Neuron (in vitro differentiated cells): Measurements from ENCODE around the gene CIB4.

Experiments
- H2AFZ ChIP-seq: one replicate; pipeline ENCODE4 v1.6.1; 2013; ENCODE audit warnings: low read depth, mild to moderate bottlenecking, inconsistent platforms, low read length, moderate library complexity
- H3K27me3 ChIP-seq: one replicate; pipeline ENCODE4 v1.6.1; 2013; ENCODE audit warnings: low read length; ENCODE audit not compliant: insufficient read depth
- H3K36me3 ChIP-seq: one replicate; pipeline ENCODE4 v1.6.1; 2013; ENCODE audit warnings: low read length; ENCODE audit not compliant: insufficient read depth
- H3K4me1 ChIP-seq: one replicate; pipeline ENCODE4 v1.6.1; 2013; ENCODE audit warnings: low read length; ENCODE audit not compliant: insufficient read depth
- H3K4me3 ChIP-seq: 2 replicates; pipeline ENCODE4 v1.5.1; 2013; ENCODE audit warnings: mild to moderate bottlenecking, low read length, moderate library complexity
- H3K9me3 ChIP-seq: one replicate; pipeline ENCODE4 v1.6.1; 2013; ENCODE audit warnings: low read length

Gene CIB4

DNA sequence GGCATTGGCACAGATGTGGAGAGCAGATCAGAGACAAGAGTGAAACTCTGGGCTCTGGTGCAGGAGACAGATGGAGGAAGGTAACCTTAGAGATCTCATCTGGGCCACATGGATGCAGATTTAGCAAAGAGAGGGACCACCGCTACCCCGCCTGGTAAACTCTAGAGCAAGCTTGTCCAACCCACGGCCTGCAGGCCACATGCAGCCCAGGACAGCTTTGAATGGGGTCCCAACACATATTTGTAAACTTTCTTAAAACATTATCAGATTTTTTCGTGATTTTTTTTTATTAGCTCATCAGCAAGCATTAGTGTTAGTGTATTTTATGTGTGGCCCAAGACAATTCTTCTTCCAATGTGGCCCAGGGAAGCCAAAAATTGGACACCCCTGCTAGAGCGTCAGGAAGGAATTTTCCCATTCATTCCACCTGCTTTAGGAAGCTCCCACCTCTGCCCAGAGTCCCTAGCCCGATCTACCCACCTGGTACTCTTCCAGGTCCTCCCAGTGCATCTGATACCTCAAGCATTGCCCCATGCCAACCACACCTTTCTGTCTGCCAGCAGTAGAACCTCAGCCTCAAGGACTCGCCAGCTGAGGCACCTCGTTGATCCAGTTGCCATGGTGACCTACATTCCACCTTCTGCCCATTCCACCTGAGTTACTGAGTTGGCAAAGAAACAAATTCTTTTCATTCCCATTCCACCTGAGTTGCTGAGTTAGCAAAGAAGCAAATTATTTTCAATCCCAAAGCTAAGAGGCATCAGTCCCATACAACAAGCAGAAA lies at the start of gene CIB4:
CIB4 (minus strand) TSS at position 586 of the 784 bp plus-strand sequence; CDS start at position 534, 52 bp downstream.
- Histone ChIP-seq H3K9me3 (no peaks in the 10 kb centered on the region), H3K4me1 (peaks cover 7% of the 10 kb centered on the region), H3K4me3 (no peak within 1 kb of the TSS), H2AFZ (no peak within 1 kb of the TSS), H3K27me3 (no peaks in the 10 kb centered on the region), H3K36me3 (no peaks in the 10 kb centered on the region)

DNA sequence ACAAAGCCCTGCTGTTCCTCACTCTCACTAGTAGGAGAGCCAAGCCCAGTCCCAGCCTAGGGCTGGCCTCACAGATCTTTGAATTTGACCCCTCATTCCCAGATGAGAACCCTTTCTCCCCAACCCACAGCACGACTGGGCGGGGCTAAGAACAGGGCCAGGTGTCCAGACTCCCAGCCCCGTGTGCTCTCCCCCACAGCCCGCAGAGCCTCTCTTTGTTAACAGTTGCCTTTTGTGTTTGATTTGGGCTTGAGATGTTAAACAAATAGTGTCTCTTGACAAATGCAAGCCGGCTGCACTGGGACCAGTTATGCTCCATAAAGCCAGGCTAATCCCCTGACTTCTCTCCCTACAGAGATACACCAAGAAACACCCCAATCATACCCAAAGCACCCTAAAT lies 46.6 kb upstream of the CIB4 start:
- no peaks in the 10 kb centered on the region for H3K36me3 ChIP-seq
- H3K4me1 ChIP-seq = peaks cover 22% of the 10 kb centered on the region
- no peak overlapping the region for H3K4me3 ChIP-seq
- no peaks in the 10 kb centered on the region for H3K9me3 ChIP-seq
- no peak overlapping the region for H2AFZ ChIP-seq
- peaks cover 15% of the 10 kb centered on the region for H3K27me3 ChIP-seq

DNA sequence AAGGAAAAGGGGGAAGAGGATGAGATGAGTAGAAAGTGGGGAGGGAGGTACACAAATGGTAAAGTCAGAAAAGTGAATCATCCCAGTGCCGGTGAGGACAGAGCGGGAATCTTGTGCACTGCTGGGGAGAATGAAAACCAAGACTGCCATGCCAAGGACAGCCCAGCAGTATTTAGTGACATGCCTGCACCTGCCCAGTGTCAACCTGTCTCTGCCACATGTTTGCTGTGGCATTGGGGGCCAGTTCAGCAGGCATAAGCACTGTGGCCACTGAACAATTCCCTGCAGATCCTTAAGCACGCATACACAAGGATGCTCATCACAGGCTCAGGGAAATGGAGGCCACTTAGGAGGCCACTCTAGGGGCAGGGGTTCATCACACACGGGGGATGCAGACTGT lies 46.2 kb upstream of the CIB4 start:
- Histone ChIP-seq H3K4me1 (peaks cover 22% of the 10 kb centered on the region), H3K27me3 (peaks cover 16% of the 10 kb centered on the region), H3K4me3 (no peak overlapping the region), H2AFZ (no peak overlapping the region), H3K36me3 (no peaks in the 10 kb centered on the region), H3K9me3 (peaks cover under 1% of the 10 kb centered on the region)

DNA sequence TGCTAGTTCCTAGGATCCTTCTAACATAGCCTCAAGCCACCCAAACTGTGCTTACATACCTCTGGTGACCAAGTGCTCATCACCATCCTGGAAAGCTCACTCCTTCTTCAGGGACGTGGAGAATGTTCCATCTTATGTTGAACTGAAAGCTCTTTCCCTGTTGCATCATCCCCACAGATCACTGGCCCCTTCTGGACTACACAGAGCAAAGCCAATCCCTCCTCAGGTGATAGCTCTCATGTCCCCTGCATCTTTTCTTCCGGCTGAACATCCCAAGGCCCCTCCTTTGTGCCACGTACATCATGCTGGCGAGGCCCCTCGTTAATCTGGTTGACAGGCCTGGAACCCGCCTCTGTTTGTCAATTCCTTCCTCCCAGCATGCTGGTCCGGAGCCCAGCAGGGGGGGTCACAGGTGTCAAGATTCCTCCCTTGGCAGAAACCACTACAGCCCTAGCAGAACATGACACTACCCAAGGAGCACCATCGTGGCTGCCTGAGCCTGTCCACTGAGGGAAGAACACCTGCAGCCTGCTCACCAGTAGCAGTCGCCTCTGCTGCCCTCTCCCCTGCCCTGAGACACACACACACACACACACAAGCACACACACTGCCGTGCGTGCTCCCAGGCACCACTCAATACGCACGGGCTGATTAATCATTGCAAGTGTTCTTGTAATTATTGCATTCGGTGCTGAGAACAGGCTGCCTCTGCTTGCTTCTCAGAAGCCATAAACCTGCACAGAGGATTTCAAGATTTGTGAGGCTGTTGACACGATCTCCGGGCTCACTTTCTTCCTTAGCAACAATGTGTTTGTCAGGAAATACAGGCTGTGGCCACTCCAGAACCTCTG lies 45.0 kb upstream of the CIB4 start:
- Histone ChIP-seq H3K4me3 (no peak overlapping the region), H3K4me1 (peaks cover 16% of the 10 kb centered on the region), H2AFZ (no peak overlapping the region), H3K36me3 (no peaks in the 10 kb centered on the region), H3K9me3 (peaks cover 2% of the 10 kb centered on the region), H3K27me3 (peaks cover 18% of the 10 kb centered on the region)

DNA sequence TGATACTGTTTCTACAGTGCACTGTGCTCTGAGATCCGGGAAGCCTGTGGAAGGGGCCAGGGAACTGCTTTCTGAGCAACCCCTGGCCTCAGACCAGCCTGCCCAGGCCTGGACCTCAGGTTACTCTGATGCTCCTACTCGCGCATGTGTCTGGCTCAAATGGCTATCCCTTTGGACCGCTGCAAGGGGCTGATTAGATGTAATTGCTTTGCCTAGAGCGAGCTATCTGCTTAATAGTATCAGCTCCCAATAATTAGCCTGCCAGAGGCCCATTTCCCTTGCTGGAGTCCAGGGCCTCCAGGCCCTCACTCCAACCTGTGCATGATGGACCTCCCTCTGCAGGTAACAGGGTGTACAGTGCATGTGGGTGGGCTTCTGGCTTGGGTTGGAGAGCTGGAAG lies 44.2 kb upstream of the CIB4 start:
- H3K9me3 ChIP-seq = peaks cover 2% of the 10 kb centered on the region
- H3K27me3 ChIP-seq = peaks cover 18% of the 10 kb centered on the region
- H3K4me1 ChIP-seq = peaks cover 16% of the 10 kb centered on the region
- no peak overlapping the region for H3K4me3 ChIP-seq
- H2AFZ ChIP-seq = no peak overlapping the region
- H3K36me3 ChIP-seq = no peaks in the 10 kb centered on the region

DNA sequence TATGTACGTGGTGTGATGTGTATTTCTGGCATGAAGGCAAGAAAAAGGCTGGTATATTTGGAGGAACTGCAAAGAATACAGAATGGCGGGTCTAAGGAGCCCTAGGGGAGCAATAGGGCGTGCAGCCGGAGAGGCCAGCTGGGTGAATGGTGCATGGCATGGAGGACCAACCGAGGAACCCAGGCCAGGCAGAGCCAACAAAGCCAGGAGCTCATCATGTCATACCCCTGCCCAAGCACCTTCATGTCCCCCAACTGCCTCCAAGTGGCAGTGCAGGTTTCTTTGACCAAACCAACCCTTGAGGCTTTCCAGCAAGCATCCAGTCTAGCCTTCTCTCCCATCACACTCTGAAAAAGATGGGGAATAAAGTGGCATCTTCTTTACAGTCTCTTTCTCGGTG lies 42.4 kb upstream of the CIB4 start:
- Histone ChIP-seq H2AFZ (no peak overlapping the region), H3K4me3 (no peak overlapping the region), H3K36me3 (no peaks in the 10 kb centered on the region), H3K27me3 (peaks cover 19% of the 10 kb centered on the region), H3K4me1 (peaks cover 16% of the 10 kb centered on the region), H3K9me3 (peaks cover 2% of the 10 kb centered on the region)

DNA sequence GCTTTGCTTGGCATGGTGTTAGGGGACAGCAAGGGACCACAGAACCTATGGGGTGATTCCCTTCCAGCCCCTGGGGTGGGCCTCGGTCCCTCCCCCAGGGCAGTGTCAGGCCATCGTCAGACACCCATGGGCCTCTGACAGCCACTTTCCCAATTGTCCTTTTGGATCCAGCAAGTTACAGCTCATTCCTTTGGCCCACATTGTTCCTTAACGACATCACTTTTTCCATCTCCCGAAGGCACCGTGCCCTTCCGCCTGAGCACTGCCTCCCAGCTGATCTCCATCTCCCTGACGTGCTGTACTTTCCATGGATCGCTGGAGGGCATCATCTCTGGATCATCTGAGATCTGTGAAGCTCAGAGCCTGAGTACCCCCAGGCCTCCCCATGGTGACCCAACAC lies 41.0 kb upstream of the CIB4 start:
- H3K9me3 ChIP-seq = peaks cover 8% of the 10 kb centered on the region
- no peaks in the 10 kb centered on the region for H3K36me3 ChIP-seq
- H3K27me3 ChIP-seq = peaks cover 15% of the 10 kb centered on the region

DNA sequence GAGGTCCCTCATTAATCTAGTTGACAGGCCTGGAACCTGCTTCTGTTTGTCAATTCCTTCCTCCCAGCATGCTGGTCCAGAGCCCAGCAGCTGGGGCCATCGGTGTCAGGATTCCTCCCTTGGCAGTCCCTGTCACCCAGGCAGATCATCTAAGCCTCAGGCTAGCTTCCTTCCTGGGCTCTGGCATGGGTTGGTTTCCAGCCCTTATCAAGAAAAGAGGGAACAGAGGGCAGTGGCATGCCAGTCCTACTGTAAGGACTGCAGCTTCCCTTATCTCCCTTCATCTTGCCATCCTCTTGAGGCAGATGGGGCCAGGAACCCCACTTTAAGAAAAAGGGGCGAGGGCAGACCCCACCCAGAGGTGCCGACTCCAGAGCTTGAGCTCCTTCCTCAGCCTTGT lies 40.5 kb upstream of the CIB4 start:
- Histone ChIP-seq H3K4me3 (no peak overlapping the region), H2AFZ (no peak overlapping the region), H3K27me3 (peaks cover 13% of the 10 kb centered on the region), H3K36me3 (no peaks in the 10 kb centered on the region), H3K9me3 (peaks cover 8% of the 10 kb centered on the region), H3K4me1 (peaks cover 8% of the 10 kb centered on the region)

More for the DNA sequence above, 41.0 kb upstream of the CIB4 start:
- peaks cover 8% of the 10 kb centered on the region for H3K4me1 ChIP-seq
- no peak overlapping the region for H2AFZ ChIP-seq
- H3K4me3 ChIP-seq = no peak overlapping the region

DNA sequence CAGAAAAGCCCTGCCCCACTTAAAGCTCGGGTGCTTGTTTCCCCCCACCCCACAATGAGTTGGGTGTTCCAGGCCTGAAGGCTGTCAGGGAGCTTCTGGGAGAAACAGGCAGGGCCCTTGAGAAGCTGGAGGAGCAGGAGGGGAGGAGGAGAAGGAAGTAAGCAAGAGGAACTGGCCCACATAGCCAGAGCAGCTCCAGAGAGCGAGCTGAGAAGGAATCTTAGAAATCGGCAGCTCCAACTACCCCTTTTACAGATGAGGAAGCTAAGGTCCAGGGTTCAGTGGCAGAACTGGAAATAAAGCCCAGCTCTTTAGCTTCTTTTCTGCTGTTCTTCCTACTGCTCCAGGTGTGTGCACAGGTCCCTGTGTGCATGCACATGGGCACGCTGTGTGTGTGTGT lies 38.7 kb upstream of the CIB4 start:
- Histone ChIP-seq H3K4me3 (no peak overlapping the region), H3K27me3 (peaks cover 15% of the 10 kb centered on the region), H3K9me3 (peaks cover 8% of the 10 kb centered on the region), H3K36me3 (no peaks in the 10 kb centered on the region), H3K4me1 (no peaks in the 10 kb centered on the region), H2AFZ (no peak overlapping the region)

DNA sequence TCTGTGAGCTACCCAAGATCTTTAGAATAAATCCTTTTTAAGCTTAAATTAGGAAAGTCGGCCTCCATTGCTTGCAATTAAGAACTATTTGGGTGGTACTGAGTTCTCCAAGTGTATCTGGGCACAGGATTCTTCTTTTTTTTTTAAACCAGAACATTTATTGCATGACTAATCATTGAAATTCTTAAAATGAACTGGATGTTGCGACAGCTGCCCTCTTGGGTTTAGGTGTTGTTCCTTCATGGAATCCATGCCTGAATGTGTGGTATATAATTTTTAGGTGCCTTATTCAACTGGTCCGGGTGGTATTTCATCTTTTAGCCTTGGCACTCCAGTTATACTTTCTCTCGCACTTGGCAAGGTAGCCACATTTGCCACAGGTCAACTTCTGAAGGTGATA lies 36.9 kb upstream of the CIB4 start:
- H3K4me1 ChIP-seq = no peaks in the 10 kb centered on the region
- peaks cover 8% of the 10 kb centered on the region for H3K9me3 ChIP-seq
- peaks cover 15% of the 10 kb centered on the region for H3K27me3 ChIP-seq
- no peak overlapping the region for H3K4me3 ChIP-seq
- no peaks in the 10 kb centered on the region for H3K36me3 ChIP-seq
- no peak overlapping the region for H2AFZ ChIP-seq

DNA sequence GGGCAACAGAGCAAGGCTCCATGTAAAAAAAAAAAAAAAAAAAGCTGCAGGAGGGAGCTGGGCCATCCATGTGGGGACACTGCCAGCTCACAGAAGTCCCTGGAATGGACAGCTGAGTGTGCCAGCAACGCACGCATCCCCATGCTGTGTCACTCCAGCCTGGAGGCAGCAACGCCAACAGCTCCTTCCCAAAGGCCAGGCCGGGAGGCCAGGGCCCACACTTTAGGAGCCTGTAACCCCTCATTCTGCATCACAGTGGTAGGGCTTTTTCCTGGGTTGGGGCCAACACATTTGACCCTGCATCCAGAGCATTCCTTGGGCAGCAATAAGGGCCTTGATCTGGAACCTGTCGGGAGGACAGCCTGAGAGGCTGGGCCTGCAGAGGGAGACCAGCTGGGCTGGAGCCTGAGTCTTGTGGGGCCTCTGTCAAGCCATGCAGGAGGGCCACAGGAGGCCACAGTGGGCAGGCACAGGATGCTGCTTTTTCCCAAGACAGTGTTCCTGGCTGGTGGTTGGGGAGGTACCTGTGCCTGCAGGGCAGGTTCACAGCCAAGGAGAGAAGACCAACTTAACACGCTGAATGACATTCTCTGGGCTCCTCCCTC lies 34.6 kb upstream of the CIB4 start:
- Histone ChIP-seq H3K9me3 (peaks cover 6% of the 10 kb centered on the region), H3K4me1 (no peaks in the 10 kb centered on the region), H3K27me3 (peaks cover 17% of the 10 kb centered on the region), H3K36me3 (no peaks in the 10 kb centered on the region), H3K4me3 (no peak overlapping the region), H2AFZ (no peak overlapping the region)

DNA sequence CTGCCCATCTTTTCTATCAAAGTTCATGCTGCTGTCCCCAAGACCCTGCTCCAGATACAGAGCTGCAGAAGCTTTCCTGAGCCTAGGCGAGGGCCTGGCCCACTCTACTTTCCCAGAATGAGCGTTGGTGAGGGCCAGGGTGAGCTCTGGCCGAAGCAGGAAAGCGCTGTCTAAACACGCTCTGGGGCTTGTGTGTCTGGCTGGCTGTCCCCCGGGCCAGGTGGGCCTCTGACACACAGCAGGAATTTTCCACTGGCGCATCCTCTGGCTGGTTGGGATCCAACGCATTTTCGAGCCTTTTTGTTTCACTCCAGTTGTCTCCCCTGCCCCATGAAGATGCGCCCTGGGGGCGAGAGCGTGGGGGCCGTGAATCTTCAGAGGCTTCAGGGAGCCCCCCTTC lies 33.6 kb upstream of the CIB4 start:
- Histone ChIP-seq H2AFZ (no peak overlapping the region), H3K36me3 (no peaks in the 10 kb centered on the region), H3K27me3 (peaks cover 21% of the 10 kb centered on the region)

More for the DNA sequence above, 33.6 kb upstream of the CIB4 start:
- H3K4me1 ChIP-seq = no peaks in the 10 kb centered on the region
- no peak overlapping the region for H3K4me3 ChIP-seq
- peaks cover 6% of the 10 kb centered on the region for H3K9me3 ChIP-seq
